ENCODE data around the gene FASLG.

Gene FASLG

GRCh38 chr1:172641492-172641891 lies 17.4 kb upstream of the FASLG start:
- DNase-seq (ENCODE audit: low read depth, low spot score): no peak
- no peak overlapping the region for H3K4me3 ChIP-seq (ENCODE audit: low read depth, low read length)
- in situ Hi-C loops (cut with HindIII; ENCODE audit: low sequenced_read_pairs): no loop called here
- TF ChIP-seq CTCF (IDR thresholded peaks at IDR 0.05; ENCODE audit: low read depth, low read length): no peak

GRCh38 chr1:172642970-172643369 lies 15.9 kb upstream of the FASLG start:
- in situ Hi-C loops (cut with HindIII; ENCODE audit: low sequenced_read_pairs): no loop called here
- TF ChIP-seq CTCF (IDR thresholded peaks at IDR 0.05; ENCODE audit: low read depth, low read length): no peak
- DNase-seq (ENCODE audit: low read depth, low spot score): no peak
- H3K4me3 ChIP-seq (ENCODE audit: low read depth, low read length): no peak overlapping the region

- in situ Hi-C loops (cut with HindIII; ENCODE audit: low sequenced_read_pairs): no loop called here
- no peak overlapping the region for H3K4me3 ChIP-seq (ENCODE audit: low read depth, low read length)
- TF ChIP-seq CTCF (IDR thresholded peaks at IDR 0.05; ENCODE audit: low read depth, low read length): no peak
- DNase-seq (ENCODE audit: low read depth, low spot score): no peak
Observed at GRCh38 chr1:172646653-172647052, 12.2 kb upstream of the FASLG start.

GRCh38 chr1:172647110-172647564 lies 11.8 kb upstream of the FASLG start:
- TF ChIP-seq CTCF (IDR thresholded peaks at IDR 0.05; ENCODE audit: low read depth, low read length): no peak
- in situ Hi-C loops (cut with HindIII; ENCODE audit: low sequenced_read_pairs): no loop called here
- no peak overlapping the region for H3K4me3 ChIP-seq (ENCODE audit: low read depth, low read length)
- no peak for DNase-seq (ENCODE audit: low read depth, low spot score)

- in situ Hi-C loops (cut with HindIII; ENCODE audit: low sequenced_read_pairs): no loop called here
- no peak for TF ChIP-seq CTCF (IDR thresholded peaks at IDR 0.05; ENCODE audit: low read depth, low read length)
- no peak overlapping the region for H3K4me3 ChIP-seq (ENCODE audit: low read depth, low read length)
- no peak for DNase-seq (ENCODE audit: low read depth, low spot score)
Observed at GRCh38 chr1:172647987-172648386, 10.9 kb upstream of the FASLG start.

GRCh38 chr1:172650474-172651193 lies 8.3 kb upstream of the FASLG start:
- no peak overlapping the region for H3K4me3 ChIP-seq (ENCODE audit: low read depth, low read length)
- in situ Hi-C loops (cut with HindIII; ENCODE audit: low sequenced_read_pairs): no loop called here
- no peak for TF ChIP-seq CTCF (IDR thresholded peaks at IDR 0.05; ENCODE audit: low read depth, low read length)
- DNase-seq (ENCODE audit: low read depth, low spot score): no peak
